Stimulated activated CD8-positive, alpha-beta memory T cell treated with anti-CD3 and anti-CD28 coated beads, Interleukin-7, amount 100 ng/mL, for 24 hours (primary cell): ENCODE results near the gene DLL4.
"Not testable (repeated sequence)": the region's sequence is repeated elsewhere in the genome, so short reads cannot be mapped to it uniquely, and the experiment has no call there.

ENCODE experiments used
- DNase-seq: peaks from one replicate; pipeline ENCODE4 v3.0.0-alpha.2; 2020; ENCODE audit warnings: low read depth

The DLL4 gene

DNA sequence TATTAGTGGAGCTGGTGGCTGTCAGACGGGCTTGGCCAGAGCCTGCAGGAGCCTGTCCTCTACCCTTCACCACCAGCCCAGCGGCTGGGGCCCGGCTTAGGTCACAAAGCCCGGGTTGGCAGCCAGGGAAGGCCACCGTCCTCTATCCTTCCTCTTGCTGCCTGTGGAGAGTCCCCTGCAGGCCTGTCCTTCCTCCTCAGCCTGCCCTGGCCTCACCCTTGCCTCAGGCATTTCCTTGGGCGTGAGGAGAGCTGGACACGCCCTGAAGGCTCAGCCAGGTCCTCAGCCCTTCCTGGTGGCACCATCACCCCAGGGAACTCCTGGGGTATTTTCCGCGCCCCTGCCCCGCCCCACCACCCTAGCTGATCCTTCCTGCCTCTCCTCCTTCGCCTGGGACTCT lies 31.8 kb downstream of the DLL4 start:
- no peak for DNase-seq

DNA sequence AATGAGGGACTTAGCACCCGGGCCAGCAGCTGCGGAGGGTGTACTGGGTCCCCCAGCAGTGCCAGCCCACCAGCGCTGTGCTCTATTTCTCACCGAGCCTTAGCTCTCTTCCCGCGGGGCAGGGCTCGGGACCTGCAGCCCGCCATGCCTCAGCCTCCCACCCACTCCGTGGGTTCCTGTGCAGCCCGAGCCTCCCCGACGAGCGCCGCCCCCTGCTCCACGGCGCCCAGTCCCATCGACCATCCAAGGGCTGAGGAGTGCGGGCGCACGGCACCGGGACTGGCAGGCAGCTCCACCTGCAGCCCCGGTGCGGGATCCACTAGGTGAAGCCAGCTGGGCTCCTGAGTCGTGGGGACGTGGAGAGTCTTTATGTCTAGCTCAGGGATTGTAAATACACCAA lies 32.6 kb downstream of the DLL4 start:
- DNase-seq = not testable (repeated sequence)

DNA sequence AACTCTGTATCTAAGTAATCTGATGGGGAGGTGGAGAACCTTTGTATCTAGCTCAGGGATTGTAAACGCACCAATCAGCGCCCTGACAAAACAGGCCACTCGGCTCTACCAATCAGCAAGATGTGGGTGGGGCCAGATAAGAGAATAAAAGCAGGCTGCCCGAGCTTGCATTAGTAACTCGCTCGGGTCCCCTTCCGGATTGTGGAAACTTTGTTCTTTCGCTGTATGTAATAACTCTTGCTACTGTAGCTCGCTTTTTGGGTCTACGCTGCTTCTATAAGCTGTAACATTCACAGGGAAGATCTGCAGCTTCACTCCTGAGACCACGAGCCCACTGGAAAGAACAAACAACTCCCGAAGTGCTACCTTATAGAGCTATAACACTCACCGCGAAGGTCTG lies 33.2 kb downstream of the DLL4 start:
- not testable (repeated sequence) for DNase-seq

DNA sequence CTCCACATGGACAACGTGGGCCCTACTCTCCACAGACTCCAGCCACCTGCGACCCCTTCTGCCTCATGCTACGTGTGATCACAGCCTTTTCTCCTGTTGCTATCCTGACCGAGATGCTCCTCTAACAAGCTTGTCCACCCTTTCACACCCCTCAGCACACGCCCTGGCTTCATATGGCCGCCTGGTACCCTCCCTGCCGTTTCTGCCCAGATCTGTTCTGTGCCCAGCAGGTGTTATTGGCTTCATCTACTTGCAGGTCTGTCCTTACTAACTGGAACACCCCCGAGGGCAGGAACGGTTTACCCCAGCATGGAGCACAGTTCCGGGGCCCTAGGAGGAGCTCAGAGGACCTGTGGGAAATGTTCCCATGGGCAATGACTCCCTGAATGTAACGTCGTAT lies 34.1 kb downstream of the DLL4 start:
- no peak for DNase-seq

DNA sequence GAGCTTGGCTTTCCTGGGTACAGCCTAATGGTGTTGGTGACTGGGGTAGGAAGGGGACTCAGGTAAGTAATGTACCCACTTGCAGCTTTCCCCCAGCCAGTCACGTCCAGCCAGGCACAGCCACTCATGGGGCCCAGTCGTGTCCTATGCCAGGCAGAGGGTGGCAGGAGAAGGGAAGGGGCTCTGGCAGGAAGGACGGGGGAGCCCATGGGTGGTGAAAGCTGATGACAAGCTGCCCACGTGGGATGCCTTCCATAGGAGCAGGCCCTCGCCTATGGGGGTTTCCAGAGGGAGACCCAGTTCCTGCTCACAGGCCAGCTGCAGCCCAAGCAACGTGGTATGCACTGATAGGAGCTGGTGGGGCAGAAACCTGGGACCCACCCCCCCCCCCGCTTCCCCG lies 34.9 kb downstream of the DLL4 start:
- no peak for DNase-seq

DNA sequence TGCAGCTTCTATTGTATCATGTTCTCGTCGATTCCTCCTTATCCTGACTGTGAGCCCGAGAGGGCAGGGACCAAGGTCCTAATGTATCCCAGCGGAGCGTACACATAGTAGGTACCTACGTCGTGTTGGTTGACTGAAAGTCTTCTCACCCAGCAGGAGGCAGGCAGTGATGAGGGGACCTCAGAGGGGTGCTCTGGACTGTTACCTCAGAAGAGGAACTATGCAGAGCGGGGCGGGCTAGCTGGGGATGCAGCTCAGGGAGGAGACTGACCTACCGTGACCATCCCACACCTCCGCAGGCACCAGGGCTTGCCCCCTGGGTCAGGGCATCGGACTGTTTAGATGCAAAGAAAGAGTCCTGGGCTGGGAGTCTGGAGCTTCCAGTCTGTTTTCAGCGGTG lies 35.5 kb downstream of the DLL4 start:
- DNase-seq = no peak

DNA sequence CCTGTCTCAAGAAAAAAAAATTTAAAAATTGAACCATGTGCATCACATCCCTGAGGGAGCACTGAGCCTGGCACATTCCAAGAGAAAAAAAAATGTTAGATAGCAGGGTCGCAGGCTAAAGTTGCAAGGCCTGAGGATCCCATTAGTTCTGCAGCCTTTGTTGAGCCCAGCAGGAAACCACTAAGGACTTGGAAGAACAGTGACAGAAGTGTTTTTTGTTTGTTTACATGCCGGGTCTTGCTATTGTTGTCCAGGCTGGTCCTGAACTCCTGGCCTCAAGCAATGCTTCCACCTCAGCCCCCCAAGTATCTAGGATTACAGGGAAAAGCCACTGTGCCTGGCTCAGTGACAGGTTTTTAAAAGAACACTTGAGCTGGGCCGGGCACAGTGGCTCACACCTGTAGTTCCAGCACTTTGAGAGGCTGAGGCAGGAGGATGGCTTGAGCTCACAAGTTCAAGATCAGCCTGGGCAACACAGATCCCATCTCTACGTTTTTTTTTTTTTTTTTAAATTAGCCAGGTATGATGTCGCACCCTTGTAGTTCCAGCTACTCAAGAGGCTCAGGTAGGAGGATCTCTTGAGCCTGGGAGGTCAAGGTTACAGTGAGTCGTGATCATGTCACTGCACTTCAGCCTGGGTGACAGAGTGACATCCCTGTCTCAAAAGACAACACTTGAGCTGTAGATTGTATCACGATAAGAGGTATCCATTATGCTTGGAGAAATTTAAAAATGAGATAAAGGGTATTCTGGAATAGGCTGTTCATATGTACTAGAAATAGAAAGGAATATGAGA lies 39.3 kb downstream of the DLL4 start:
- DNase-seq = no peak

DNA sequence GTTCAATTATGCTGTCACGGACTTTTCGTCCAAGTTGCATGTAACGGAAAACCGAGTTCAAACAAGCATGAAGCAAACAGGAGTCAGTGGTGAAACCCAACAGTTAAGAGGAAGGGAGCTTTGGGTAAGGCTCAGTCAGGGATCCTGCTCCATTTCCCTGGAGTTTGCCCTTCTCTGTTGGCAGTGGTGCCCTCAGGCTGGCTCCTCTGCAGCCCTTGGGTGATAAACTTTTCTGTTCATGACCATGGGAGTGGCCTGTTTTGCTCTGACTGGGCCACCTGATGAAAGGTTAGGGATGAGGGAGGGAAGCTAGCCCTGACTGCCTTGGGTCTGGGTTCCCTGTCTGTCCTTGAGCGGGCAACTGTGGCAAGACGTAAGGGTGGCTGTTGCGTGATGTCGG lies 40.2 kb downstream of the DLL4 start:
- DNase-seq = no peak

DNA sequence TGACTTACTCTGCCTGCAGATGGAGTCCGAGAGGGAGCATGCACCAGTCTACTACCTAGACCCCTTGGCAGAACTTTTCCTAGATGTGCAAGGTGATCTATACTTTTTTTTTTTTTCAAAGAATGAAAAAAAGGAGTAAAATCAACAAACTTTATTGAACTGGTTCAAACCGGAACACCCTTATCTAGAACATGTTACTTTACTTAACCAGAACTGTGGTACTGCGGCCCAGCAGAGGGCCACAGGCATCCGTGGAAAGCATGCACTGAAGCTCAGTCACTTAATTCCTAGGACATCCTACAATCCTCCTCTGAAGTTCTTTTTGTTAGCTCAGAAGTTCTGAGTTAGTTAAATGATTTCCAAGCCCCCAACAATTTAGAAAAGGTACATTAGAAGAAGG lies 45.7 kb downstream of the DLL4 start:
- DNase-seq = no peak

DNA sequence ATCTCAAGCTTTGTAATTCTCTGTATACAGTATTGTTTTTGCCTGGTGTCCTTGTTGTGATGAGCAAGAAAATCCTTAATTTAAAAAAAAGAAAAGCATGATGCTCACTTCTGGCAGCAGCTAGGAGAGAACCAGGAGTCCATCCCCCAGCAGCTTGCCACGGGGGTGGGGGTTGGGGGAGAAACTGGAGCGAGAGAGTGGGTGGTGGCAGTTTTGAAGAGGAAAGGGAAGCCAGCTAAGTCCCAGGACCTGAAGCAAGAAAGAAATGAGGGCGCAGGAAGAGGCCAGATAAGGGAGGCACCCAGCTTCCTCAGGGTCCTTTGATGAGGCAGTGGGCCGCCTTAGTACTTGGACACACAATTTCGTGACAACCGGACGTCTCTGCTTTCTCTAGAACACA lies 47.7 kb downstream of the DLL4 start:
- no peak for DNase-seq

DNA sequence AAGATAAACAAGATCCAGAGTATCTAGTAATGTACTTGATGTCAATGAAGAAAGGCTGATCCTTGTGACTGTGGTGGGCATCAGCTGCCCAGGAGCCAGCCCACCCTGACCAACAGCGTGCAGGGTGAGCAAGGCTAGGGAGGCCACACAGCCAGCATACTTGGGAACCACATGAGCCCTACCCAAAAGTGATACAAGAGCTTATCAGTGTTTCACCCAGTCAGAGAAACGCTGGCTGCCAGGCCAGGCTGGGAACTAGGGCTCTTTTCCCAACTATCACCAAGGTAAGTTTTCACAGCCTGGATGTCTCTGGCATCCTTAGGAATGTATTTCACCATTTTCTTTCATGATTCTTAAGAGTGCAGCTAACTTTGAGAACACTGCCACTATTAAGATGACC lies 49.0 kb downstream of the DLL4 start:
- no peak for DNase-seq

DNA sequence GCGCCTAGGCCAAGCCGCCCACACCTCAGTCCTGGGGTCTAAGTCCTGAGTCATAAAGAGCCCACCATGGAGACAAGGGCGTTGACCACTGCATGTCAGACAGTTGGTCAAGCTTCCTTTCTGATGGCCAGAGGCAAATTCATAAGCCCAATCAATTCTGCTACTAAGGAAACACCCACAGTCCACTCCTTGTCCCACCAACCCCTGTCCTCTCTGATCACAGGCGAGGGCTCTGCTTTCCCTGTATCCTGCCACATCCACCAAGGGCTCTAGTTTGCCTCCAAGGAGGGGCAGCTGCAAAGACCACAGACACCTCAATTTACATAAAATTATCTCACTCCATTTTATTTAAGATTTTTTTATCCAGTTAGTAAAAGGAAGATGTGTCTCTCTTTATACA lies 49.4 kb downstream of the DLL4 start:
- DNase-seq = no peak

DNA sequence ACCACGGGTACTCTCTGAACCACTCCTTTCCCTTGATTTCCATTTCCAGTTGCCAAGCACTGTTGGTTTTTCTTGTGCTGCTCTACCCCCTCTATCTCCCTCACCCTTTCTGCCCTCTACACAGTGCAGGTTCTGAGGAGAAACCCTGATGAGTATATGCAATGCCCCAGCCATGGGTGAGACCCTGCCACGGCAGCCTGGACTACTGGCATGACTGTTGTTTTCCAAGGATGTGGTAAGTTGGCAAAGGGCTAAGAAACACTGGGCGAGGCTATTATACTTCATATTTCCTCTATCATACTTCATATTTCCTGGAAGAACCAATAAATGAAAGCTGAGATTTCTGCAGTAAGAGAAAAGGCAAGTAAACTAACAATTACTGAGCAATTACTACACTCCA lies 52.0 kb downstream of the DLL4 start:
- no peak for DNase-seq

DNA sequence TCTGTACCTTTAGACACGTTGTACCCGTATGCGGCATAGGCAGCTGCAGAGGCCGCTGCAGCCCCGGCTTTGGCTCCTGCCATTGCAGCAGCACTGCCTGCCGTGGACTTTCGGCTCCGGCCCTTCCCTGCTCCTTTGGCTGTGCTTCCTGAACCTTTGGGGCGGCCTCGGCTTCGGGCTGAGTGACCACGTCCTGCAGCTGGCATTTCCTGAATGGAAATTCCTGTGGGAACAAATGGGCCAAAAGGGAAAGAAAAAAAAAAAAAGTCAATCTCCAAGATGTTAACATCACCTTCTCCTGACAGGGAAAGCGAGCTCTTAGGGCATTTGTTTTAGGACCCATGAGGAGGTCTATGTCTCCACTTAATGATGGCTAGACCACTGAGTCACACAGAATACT lies 53.7 kb downstream of the DLL4 start:
- no peak for DNase-seq

DNA sequence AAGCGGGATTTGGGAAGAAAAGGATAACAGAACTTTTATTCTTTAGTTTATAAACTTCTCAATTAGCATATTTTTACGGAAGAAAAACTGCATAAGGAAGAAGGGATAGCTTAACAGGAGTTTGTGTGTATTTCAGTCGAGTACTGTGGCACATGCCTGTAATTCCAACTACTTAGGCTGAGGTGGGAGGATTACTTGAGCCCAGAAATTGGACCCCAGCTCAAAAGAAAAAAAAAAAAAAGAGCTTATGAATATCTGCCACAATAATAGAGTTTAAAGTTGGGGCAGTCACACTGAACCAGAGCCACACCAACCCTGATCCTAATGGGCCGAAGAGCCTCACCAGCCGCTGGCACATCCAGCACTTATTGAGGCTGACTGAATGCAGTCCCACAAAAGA lies 55.3 kb downstream of the DLL4 start:
- DNase-seq = no peak

DNA sequence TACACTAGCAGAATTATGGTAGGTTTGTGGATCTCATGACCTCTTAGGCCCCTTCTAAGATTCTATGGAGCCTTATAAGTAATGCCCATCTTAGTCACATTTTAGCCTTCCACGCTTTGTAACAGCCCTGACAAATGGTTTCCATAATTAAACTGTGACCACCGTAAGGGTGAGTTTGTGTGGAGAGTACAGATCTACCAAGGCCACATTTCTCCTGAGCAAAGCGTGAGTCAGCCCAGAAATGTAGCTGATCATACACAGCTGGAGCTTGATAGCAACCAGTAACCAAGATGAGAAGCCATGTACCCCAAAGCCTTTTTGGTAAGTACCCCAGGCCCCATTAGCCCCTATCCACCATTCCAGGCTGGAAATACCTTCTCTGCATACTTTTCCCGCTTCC lies 55.8 kb downstream of the DLL4 start:
- no peak for DNase-seq

DNA sequence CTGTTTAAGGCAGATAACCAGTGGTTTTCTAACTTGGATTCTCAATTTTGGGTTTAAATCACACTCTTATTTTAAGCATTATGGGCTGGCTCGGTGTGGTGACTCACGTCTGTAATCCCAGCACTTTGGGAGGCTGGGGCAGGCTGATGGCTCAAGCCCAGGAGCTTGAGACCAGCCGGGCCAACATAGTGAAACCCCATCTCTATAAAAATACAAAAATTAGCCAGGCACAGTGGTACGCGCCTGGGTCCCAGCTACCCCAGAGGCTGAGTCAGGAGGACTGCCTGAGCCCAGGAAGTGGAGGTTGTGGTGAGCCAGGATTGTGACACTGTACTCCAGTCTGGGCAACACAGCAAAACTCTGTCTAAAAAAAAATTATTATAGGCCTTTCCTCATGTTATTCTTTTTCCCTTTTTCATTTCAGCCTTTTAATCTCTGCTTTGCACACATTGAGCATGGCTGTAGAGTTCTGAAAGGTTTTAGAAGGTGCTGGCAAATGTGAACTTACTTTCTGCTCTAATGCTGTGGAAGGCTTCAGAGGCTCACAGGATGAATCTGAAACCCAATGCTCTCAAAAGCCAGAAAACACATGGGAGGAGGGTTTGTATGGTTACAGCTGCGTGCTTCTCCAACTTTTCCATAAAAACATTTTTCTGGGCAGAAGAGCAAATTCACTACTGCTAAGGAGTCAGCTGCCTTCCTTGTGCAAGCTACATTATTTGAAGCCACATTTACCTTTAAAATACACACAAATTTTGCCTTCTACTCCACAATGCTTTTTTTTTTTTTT lies 56.6 kb downstream of the DLL4 start:
- no peak for DNase-seq

DNA sequence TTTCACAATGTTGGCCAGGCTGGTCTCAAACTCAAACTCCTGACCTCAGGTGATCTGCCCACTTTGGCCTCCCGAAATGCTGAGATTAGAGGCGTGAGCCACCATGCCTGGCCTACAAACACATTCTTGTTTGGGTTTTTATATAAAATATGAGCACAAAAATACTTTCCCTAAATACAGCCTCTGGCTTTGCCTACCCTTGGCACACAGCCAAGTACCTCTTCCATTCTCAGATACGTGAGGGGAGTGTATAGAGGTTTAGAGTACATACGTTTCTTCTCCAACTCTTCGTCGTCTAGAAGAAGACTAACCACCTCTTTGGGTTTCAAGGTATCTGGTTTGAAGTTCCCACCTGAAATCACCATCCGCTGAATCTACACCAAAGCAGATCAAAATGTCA lies 57.7 kb downstream of the DLL4 start:
- DNase-seq = no peak

DNA sequence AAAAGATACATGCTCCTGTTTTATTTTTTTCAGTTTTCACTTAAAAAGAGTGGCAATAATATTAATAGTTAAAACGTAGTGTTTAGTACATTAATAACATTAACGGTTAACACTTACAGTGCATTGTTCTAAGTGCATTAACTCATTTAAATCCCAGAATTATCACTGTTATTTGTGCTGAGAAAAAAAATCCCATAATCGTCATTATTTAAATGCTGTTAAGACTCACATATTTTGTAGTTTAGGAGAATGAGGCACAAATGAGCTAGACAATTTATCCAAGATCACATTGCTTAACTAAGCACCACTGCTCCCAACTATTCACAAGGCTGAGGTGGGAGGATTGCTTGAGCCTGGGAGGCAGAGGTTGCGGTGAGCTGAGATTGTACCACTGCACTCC lies 59.0 kb downstream of the DLL4 start:
- no peak for DNase-seq
